Dedifferentiated amniotic fluid mesenchymal stem cell (primary cell): ENCODE measurements around the gene MAP3K8.

Experiments used
- DNase-seq: peaks from one replicate; pipeline ENCODE4 v3.0.0-alpha.2; 2016; ENCODE audit errors: extremely low spot score

Gene MAP3K8

DNA sequence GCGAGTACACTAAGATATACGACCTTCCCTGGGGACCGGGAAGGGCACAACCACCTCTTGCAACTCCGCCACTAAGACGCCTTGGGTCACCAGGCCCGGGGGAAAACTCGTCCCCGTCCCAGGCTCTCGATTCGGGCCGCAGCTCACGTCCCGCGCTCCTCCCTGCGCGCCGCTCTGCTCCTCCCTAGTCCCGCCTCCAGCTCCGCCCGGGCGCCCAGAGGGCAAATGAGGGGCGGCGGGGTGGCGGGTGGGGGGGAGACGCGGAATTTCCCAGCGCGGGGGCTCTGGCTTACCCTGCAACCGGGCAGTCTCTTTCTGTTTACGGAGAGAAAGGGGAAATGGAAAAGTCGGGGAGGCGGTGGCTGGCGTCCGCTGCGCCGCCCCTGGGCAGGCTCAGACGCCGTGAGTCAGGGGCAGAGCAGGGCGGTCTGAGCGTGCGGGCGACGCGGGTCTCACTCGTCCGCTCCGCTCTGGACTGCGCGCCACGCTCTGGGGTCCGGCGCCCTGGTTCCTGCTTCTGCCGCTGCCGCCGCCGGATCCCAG lies at the start of gene MAP3K8:
Gene MAP3K8 (plus strand): TSS at position 455 of the 543 bp plus-strand sequence. CDS start 4,755 bp downstream, outside the sequence.
- DNase-seq, result peak; percentile 67

- DNase-seq, result peak; percentile 29
Observed at GRCh38 chr10:30384701-30385201, 49.2 kb upstream of the MAP3K8 start.

DNA sequence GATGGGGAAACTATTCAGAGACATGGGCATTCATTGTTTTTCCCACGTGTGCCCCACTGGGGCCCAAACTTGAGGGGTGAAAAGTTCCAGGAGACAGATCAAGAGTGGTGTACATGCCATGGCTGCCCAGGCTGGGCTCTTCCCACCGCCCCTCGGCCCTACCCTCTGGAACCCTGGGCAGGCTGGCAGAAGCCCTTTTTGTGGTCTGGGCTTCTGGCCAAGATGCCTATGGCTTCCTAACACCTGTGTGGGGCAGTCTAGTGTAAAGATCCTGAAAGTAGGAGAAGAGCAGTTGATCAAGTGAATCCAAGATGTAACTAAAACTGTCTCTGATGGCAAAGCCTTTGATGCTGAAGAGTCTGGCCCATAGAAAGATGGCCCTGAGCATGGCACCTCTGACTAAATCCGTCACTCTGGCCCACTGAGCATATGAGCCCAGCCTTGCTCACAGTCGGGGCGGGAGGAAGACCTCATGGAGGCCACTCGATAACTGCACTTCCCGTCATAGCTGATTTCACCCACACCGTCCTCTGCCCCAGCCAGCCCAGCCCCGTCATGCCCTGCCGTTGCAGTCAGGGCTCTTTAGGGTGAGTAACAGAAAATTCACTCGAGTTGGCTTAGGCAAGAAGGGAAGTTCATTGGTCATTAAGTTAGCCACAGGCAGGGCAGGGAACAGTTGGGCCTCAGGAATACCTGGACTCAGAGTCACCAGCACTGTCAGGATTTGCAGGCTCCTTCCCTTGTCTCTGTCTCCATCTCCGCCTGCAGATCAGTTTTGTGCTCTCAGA lies 47.0 kb upstream of the MAP3K8 start:
- no peak for DNase-seq

DNA sequence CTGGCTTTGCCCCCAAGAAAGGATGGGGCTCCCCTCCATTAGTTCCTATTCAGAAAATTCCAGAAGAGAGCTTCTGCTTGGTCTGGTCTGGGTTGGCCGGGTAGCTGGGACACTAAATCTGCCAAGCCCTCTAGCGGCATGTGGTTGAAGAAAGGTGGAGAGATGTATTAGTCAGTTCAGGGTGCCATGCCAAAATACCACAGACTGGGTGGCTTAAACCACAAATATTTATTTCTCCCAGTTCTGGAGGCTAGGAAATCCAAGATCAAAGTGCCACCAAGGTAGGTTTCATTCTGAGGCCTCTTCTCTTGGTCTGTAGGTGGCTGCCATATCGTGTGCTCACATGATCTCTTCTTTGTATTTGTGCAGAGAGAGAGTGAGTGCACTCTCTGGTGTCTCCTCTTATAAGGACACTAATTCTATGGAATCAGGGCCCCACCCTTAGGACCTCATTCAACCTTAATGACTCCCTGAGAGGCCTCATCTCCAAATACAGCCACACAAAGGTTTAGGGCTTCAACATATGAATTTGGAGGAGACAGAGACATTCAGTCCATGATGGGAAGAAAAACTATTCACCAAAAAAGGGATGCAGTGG lies 46.2 kb upstream of the MAP3K8 start:
- no peak for DNase-seq

GRCh38 chr10:30389543-30389942 lies 44.4 kb upstream of the MAP3K8 start:
- DNase-seq, result no peak

DNA sequence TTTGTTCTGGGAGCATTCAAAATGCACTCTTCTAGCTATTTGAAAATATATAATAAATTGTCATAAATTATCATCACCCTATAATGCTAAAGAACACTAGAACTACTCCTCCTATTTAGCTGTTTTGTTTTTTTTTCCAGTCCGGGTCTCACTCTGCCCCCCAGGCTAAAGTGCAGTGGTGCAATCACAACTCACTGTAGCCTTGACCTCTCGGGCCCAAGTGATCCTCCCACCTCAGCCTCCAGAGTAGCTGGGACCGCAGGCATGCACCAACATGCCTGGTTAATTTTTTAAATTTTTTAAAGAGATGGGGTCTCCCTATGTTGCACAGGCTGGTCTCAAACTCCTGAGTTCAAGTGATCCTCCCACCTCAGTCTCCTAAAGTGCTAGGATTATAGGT lies 43.8 kb upstream of the MAP3K8 start:
- DNase-seq, result no peak

DNA sequence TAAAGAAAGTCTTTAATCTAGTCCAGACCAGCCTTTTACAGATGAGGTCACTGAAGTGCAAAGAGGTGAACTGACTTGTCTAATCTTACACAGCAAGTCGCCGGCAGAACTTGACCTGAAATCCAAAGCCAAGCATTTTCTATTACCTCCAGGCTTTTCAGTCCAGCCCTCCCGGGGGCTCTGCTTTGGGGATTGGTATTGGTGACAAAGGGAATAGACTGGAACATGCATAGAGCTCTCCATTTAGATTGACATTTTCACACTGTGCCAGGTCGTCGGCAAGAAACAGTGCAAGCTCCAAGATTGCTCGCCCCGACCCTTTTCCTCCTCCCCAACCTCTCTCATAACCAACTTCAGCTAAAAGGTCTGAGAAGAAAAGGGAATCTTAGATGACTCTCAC lies 42.7 kb upstream of the MAP3K8 start:
- DNase-seq, result no peak

- peak; percentile 45 for DNase-seq
Observed at GRCh38 chr10:30392564-30392990, 41.4 kb upstream of the MAP3K8 start.

DNA sequence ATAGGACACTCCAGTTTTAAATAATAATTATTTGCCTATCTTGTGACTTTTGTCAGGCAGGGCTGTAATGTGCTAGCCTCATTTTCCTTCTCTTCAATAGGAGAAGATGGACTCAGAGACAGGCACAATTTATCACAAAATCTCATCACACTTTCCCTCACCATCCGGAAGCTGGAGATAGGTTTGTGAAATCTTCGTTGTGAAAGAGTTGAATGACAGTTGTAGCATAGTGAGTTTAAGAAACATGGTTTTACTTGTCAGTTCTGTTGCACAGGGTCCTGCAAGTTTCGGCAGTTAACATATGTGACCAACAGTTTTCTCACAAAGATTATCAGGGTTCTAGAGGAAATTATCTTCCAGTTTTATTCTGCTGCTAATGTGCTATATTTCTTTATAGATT lies 37.7 kb upstream of the MAP3K8 start:
- no peak for DNase-seq

DNA sequence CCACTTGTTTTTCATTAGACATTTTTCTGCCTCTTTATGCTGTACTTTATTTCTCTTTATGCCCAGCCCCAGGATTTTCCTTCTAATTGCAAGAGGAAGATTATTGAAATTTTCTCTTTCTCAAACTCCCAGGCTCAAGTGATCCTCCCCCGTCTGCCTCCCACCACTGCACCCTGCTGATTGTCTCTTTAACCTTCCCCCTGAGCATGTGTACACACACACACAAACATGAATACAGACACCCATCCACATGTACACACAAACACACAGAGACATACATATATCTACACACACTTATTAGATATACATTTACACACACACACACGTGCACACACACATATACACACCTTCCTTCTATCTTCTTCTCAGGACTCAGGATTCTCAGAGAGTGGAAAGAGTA lies 37.3 kb upstream of the MAP3K8 start:
- no peak for DNase-seq

DNA sequence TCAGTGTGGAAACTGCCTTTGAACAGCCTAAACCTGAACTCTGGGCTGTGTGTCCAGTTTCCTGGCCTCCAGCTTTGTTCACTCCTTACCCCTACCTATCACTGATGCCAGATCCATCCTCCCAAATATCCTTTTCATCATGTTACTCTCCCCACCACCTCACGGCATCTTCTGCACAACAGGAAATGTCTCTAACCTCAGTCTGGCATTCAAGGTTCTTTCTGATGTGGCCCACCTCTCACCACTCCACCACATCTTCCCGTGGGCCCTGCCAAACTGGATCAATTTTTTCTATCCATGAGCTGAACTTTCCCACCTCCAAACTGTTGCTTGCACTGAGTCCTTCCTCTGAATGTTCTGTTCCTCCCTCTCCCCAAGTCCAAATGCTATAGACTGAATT lies 35.8 kb upstream of the MAP3K8 start:
- DNase-seq, result no peak

GRCh38 chr10:30398788-30399187 lies 35.2 kb upstream of the MAP3K8 start:
- DNase-seq, result no peak

- no peak for DNase-seq
Observed at GRCh38 chr10:30403494-30403893, 30.5 kb upstream of the MAP3K8 start.

DNA sequence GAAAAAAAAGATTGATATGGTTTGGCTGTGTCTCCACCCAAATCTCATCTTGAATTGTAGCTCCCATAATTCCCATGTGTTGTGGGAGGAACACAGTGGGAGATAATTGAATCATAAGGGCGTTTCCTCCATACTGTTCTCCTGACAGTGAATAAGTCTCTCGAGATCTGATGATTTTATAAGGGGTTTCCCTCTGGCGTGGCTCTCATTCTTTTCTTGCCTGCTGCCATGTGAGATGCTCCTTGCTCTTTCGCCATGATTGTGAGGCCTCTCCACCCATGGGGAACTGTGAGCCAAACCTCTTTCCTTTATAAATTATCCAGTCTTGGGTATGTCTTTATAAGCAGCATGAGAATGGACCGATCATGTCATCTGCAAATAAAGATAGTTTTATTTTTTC lies 29.4 kb upstream of the MAP3K8 start:
- DNase-seq, result no peak

DNA sequence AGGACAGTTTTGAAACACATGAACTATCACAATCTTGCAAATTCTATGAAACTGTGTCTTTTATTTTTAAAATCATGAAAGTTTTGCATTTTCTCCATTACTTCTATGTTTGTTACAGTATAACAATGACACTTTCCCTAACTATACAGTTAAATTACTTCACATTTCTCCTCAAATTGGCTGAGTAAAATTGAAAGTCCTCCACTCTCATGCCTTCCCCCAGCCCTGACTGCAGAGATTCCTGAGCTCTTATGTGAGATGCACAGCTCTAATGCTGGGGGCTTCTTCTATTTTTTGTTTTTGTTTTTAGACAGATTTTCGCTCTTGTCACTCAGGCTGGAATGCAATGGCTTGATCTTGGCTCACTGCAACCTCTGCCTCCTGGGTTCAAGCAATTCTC lies 22.7 kb upstream of the MAP3K8 start:
- DNase-seq, result no peak

DNA sequence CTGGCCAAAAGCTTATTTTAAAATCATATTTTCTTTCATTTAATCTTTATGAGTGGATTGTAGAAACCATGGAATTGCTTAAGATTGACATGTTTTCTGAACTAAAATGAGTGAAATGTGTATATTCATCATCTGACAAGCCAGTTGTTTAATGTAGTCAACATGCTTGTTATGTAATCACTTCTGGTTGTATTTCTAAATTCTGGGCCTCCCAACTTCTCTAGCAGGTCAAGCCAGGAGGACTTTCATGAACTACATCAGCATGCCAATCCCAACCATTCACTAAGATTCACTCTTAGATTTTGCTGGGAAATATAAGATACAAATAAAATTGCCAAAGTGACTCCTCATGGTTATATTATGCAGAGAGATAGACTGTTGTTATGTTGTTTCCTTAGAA lies 21.1 kb upstream of the MAP3K8 start:
- DNase-seq, result no peak

DNA sequence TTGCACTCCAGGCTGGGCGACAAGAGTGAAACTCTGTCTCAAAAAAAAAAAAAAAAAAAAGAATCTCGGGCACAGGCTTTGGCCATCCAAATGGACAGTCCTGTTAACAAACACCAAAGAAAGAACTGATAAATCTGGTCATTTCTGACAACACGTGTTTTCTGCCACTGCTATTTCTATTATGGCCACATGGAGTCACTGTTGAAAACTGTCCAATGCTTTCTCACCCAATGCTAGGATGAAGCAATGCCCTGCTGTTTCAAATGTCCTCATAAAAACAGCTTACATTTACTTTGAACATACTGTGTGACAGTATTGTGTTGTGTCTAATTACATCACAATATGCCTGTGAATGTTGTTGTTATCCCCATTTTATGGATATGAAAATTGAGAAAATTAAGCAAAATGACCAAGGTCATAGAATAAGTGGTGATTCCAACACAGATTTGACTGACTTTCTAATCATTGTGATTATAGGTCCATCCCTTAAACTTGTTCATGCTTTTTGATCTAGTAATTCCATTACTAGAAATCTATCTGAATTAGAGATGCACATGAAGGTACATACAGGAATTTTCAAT lies 19.9 kb upstream of the MAP3K8 start:
- peak; percentile 79 for DNase-seq

DNA sequence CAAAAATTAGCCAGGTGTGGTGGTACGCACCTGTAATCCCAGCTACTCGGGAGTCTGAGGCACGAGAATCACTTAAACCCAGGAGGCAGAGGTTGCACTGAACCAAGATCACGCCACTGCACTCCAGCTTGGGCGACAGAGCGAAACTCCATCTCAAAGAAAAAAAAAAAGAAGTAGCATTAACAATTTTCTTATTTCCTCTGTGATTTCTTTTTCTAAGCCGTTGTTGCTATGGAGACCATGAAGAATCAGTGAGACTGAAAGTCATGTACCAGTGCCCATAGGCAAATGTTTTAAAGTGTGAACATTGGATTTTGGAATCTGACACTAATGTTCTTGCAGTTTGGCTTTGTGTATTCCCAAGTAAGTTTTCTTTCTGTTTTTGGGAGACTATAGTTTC lies 18.4 kb upstream of the MAP3K8 start:
- no peak for DNase-seq

DNA sequence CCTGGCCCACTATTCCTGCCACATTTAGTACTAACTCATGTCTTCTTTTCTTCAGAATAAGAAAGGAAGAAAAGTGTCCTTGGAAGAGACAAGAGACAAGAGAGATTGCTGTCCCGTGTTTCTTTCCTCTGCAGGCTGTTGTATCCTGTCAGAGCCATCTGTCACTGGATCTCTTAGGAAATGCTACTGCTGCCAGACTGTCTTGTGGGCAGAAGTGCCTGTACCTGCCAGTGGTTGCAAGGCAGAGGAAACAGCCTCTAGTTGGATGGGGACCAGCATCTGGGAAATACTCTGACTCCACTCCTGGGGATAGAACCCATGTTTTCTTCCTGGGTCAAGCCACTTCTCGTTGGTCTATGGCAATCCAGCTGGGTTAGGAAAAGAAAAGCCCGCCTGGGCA lies 16.7 kb upstream of the MAP3K8 start:
- no peak for DNase-seq

DNA sequence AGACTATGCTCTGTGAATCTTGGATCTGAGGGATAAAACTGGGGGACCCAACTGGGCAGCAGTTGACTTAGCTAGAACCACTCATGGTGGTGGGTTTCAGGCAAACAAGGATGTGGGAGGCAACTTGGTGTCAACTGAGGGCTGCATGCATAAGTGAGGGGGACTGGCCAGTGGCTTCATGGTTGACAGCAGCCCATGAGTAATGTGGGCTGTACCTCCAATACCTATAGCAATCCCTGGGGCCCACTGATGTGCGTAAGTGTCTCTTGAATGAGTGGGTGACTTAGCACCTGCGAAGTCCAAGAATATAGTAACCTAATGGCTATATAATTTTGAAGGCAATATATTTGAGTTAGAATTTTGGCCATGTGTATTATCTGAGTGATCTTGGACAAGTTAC lies 13.7 kb upstream of the MAP3K8 start:
- no peak for DNase-seq

DNA sequence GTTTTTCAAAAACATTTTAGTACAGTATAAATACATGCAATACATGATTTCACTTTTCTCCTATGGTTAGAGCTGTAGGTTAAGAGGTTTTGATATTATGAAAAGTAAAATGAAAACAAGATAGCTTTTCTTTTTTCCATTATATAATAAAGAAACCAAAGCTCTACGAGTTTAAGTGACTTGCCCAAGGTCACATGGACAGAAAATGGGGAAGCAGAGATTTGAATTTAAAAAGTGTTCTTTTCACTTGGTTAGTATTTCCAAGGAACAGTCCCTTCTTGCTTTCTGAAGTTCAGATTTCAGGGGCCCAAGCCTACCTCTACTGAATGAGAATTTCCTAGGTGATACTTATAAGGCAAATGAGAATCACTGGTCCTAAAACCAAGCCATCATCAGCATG lies 13.2 kb upstream of the MAP3K8 start:
- DNase-seq, result no peak

DNA sequence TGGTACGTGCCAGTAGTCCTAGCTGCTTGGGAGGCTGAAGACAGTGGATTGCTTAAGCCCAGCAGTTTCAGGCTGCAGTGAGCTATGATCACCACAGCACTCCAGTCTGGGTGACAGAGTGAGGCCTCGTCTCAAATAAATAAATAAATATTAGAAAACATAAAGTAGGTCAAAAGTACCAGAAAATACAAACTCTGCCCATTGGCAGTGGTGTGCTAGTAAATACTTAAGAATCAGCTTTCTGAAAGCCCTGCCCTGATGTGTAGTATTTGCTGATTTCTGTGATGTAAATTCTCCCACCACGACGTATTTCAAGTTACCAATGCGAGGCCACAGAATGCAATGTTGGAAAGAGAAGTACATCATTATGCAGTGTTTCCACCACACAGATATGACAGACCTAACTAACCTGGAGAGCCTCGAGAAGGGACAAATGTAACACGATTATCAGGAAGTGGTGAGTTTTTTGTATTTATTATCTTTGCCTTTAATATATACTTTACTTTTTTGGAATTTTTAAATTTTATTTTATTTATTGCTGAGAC lies 11.8 kb upstream of the MAP3K8 start:
- DNase-seq, result no peak
